ENCODE measurements around the gene HRH1.
"Not testable (repeated sequence)": the region's sequence is repeated elsewhere in the genome, so short reads cannot be mapped to it uniquely, and the experiment has no call there.

The HRH1 gene

DNA sequence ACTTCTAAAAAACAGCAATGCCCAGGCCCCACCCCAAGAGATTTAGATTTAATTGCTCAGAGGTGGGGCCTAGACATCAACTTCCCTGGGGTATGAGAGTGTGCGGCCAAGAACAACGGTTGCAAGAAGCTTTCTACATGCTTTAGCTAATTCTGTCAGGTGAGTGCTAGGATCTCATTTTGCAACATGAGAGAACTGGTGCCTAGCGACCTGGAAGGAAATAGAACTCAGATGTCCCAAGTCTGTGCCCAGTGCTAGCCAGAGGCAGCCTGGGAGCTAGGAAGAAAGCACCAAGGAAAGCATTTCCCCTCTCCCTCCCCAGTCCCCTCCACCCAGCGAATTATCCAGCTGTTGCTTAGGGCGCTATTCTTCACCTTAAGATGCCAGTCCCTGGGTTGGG lies 22.9 kb upstream of the HRH1 start:
- no peaks in the 10 kb centered on the region for H3K4me1 ChIP-seq (ENCODE audit: control insufficient read depth, insufficient read depth, low read length)
- H3K9ac ChIP-seq (ENCODE audit: low read depth, low read length), result no peak overlapping the region
- H3K4me3 ChIP-seq (ENCODE audit: low read depth, low read length), result no peak overlapping the region
- H3K9me3 ChIP-seq (ENCODE audit: control insufficient read depth, insufficient read depth, low read length), result no peaks in the 10 kb centered on the region
- no peaks in the 10 kb centered on the region for H3K27me3 ChIP-seq (ENCODE audit: control insufficient read depth, insufficient read depth, low read length)
- no peaks in the 10 kb centered on the region for H3K36me3 ChIP-seq (ENCODE audit: control insufficient read depth, insufficient read depth, low read length)

DNA sequence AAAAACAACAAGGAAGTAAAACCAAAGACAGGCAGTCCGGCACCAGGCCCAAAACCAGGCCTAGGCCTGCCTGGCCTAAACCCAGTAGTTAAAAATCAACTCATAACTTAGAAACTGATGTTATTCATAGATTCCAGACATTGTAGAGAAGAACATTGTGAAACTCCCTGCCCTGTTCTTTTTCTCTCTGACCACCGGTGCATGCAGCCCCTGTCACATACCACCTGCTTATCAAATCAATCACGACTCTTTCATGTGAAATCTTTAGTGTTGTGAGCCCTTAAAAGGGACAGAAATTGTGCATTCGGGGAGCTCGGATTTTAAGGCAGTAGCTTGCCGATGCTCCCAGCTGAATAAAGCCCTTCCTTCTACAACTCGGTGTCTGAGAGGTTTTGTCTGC lies 22.4 kb upstream of the HRH1 start:
- H3K36me3 ChIP-seq (ENCODE audit: control insufficient read depth, insufficient read depth, low read length); H3K4me1 ChIP-seq (ENCODE audit: control insufficient read depth, insufficient read depth, low read length); H3K9ac ChIP-seq (ENCODE audit: low read depth, low read length); H3K4me3 ChIP-seq (ENCODE audit: low read depth, low read length); H3K27me3 ChIP-seq (ENCODE audit: control insufficient read depth, insufficient read depth, low read length); H3K9me3 ChIP-seq (ENCODE audit: control insufficient read depth, insufficient read depth, low read length): not testable (repeated sequence)

DNA sequence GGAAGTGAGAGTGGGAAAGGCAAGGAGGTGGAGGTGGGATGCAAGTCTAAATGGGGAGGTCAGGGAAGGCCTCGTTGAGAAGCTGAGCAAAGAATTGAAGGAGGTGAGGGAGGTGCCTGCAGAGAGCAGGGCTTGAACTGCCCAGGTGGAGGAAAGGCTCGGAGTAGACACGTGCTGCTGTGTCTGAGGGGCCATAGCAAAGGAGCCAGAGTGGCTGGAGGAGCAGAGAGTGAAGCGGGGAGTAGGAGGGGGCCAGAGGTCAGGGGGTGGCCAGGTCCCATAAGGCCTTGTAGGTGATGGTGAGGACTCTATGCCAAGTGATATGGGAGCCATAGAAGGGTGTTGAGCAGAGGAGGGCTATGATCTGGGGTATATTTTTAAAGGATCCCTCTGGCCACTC lies 21.4 kb upstream of the HRH1 start:
- no peak overlapping the region for H3K9ac ChIP-seq (ENCODE audit: low read depth, low read length)
- H3K4me1 ChIP-seq (ENCODE audit: control insufficient read depth, insufficient read depth, low read length), result no peaks in the 10 kb centered on the region
- no peaks in the 10 kb centered on the region for H3K36me3 ChIP-seq (ENCODE audit: control insufficient read depth, insufficient read depth, low read length)
- no peaks in the 10 kb centered on the region for H3K27me3 ChIP-seq (ENCODE audit: control insufficient read depth, insufficient read depth, low read length)
- no peak overlapping the region for H3K4me3 ChIP-seq (ENCODE audit: low read depth, low read length)
- no peaks in the 10 kb centered on the region for H3K9me3 ChIP-seq (ENCODE audit: control insufficient read depth, insufficient read depth, low read length)

DNA sequence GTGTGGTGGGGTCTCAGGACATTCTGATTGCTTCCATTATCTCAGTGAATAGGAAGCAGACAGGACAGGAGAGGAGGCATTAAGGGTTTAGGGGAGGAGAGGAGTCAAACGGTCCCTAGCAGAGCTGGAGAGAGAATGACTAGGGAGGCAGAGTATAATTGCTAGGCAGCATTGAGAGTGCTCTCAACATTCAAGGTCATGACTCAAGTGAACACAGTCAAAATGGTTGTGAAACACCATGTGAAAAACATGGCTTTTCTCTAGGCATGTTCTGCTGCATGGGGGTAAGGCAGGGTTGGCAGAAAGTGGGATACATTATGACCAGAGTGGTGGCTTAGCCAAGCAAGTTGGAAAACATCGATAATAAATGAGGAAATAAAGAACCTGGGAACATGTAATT lies 19.5 kb upstream of the HRH1 start:
- Histone ChIP-seq H3K9ac (ENCODE audit: low read depth, low read length) (no peak overlapping the region), H3K36me3 (ENCODE audit: control insufficient read depth, insufficient read depth, low read length) (no peaks in the 10 kb centered on the region), H3K9me3 (ENCODE audit: control insufficient read depth, insufficient read depth, low read length) (no peaks in the 10 kb centered on the region), H3K4me3 (ENCODE audit: low read depth, low read length) (no peak overlapping the region), H3K4me1 (ENCODE audit: control insufficient read depth, insufficient read depth, low read length) (no peaks in the 10 kb centered on the region), H3K27me3 (ENCODE audit: control insufficient read depth, insufficient read depth, low read length) (no peaks in the 10 kb centered on the region)

DNA sequence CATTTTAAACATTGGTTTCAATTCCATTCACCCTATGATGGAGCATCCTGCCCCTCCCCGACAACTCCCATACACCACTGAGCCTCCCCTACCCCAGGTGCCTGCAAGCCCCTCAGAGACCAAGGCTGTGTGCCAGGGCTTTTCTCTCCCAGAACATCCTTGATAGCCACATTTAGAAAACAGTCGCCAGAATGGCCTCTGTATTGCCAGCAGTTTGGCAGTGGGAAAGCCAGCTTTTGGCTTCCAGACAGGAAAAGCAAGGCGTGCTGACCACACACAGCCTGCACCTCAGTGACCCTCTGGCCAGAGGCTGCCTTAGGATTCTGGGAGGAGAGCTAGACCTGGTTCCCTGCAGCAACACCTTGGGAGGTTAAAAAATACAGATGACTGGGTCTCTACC lies 18.2 kb upstream of the HRH1 start:
- Histone ChIP-seq H3K4me3 (ENCODE audit: low read depth, low read length) (no peak overlapping the region), H3K4me1 (ENCODE audit: control insufficient read depth, insufficient read depth, low read length) (no peaks in the 10 kb centered on the region), H3K27me3 (ENCODE audit: control insufficient read depth, insufficient read depth, low read length) (no peaks in the 10 kb centered on the region), H3K36me3 (ENCODE audit: control insufficient read depth, insufficient read depth, low read length) (no peaks in the 10 kb centered on the region), H3K9me3 (ENCODE audit: control insufficient read depth, insufficient read depth, low read length) (no peaks in the 10 kb centered on the region), H3K9ac (ENCODE audit: low read depth, low read length) (no peak overlapping the region)

DNA sequence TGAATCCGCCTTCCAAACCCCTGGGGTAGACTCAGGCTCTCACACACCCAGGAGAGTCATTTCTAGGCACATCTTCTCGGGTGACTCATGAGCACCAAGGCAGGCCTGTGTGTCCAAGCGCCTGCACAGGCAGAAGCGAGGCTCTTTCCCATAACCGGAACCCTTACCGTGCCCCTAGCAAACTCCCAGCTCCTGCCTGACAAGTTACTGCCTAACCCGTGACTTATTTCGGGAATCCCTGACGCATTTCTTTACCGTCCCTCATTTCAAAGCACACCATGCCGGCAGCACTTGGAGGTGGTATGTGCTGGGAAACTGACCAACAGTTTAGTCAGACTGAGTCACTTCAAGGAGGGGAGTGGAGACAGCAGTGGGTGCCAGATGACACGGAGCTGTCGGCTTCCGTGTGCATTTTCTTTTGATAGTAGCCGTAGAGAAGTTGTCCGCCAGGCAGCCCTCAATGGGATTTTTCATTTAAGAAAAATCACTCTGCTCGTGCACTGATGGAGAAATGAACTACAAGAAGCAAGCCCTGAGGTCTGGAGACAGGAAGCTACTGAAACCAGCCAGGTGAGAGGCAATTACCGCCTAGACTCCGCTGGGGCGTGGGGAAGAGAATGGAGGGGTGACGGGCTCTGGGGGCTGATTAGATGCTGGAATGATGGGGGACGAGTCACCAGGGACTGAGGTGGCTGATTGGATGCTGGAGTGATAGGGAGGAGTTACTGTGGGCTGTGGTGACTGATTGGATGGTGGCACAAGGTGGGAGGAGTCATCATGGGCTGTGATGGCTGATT lies 17.3 kb upstream of the HRH1 start:
- peak overlapping the region; percentile 51 for H3K4me3 ChIP-seq (ENCODE audit: low read depth, low read length)
- no peaks in the 10 kb centered on the region for H3K4me1 ChIP-seq (ENCODE audit: control insufficient read depth, insufficient read depth, low read length)
- no peaks in the 10 kb centered on the region for H3K36me3 ChIP-seq (ENCODE audit: control insufficient read depth, insufficient read depth, low read length)
- no peak overlapping the region for H3K9ac ChIP-seq (ENCODE audit: low read depth, low read length)
- no peaks in the 10 kb centered on the region for H3K9me3 ChIP-seq (ENCODE audit: control insufficient read depth, insufficient read depth, low read length)
- no peaks in the 10 kb centered on the region for H3K27me3 ChIP-seq (ENCODE audit: control insufficient read depth, insufficient read depth, low read length)

DNA sequence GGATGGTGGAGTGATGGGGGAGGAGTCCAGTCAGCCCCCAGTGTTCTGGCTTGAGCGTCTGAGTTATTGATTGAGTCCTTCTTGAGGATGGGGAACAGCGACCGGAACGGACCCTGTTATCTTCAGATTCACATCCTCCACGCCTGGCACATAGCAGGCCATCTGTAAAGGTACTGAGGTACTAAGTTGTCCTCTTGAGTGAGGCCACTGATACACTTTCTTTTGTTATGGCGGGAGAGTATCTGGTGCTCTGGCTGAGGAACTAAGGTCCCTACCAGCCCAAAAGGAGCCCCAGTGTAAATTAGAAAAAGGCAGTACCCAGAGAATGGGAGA lies 16.7 kb upstream of the HRH1 start:
- Histone ChIP-seq H3K9ac (ENCODE audit: low read depth, low read length) (no peak overlapping the region), H3K4me3 (ENCODE audit: low read depth, low read length) (no peak overlapping the region), H3K36me3 (ENCODE audit: control insufficient read depth, insufficient read depth, low read length) (no peaks in the 10 kb centered on the region), H3K9me3 (ENCODE audit: control insufficient read depth, insufficient read depth, low read length) (no peaks in the 10 kb centered on the region), H3K27me3 (ENCODE audit: control insufficient read depth, insufficient read depth, low read length) (no peaks in the 10 kb centered on the region), H3K4me1 (ENCODE audit: control insufficient read depth, insufficient read depth, low read length) (no peaks in the 10 kb centered on the region)

DNA sequence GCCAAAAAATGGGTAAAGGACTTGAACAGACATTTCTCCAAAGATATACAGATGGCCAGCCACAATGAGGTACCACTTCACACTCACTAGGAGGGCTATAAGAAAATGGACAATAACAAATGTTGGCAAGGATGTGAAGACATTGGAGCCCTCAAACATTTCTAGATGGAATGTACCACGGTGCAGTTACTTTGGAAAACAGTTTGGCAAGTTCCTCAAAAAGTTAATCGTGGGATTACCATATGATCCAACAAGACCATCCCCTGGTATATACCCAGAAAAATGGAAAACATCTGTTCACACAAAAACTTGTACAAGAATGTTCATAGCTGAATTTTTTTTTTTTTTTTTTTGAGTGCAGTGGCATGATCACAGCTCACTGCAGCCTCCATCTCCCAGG lies 15.9 kb upstream of the HRH1 start:
- H3K9me3 ChIP-seq (ENCODE audit: control insufficient read depth, insufficient read depth, low read length), result no peaks in the 10 kb centered on the region
- no peaks in the 10 kb centered on the region for H3K4me1 ChIP-seq (ENCODE audit: control insufficient read depth, insufficient read depth, low read length)
- no peak overlapping the region for H3K9ac ChIP-seq (ENCODE audit: low read depth, low read length)
- no peaks in the 10 kb centered on the region for H3K36me3 ChIP-seq (ENCODE audit: control insufficient read depth, insufficient read depth, low read length)
- no peaks in the 10 kb centered on the region for H3K27me3 ChIP-seq (ENCODE audit: control insufficient read depth, insufficient read depth, low read length)
- H3K4me3 ChIP-seq (ENCODE audit: low read depth, low read length), result no peak overlapping the region

DNA sequence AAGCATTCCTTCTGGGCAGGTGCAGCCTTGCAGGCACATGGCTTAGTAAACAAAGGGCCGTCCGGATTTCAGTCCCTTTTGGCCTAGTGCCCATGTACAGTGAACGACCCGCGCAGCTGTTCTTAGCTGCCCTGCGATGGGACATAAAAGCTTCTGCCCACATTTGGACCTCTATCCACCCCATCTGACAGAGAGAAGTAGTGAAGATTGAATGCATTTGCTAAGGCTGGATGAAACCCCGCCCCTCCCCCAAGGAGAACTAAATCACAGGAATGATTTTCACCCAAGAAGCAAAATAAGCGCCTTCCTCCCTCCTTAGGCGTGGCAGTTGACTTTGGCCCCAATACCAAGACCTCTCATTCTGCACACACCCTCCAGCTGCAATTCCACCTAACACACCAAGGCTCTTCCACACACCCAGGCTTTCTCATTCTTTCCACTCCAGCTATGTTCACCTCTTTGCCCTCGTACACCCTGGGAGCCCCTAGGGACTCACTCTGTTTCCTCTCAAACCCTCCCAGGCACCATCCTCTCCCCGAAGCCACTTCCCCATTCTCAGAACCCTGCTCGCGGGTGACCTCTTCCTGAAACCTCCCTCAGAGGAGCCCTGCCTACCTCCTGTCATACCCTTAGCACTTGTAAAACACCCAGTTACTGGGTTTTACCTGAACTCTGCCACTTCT lies 14.1 kb upstream of the HRH1 start:
- Histone ChIP-seq H3K27me3 (ENCODE audit: control insufficient read depth, insufficient read depth, low read length) (peaks cover 2% of the 10 kb centered on the region), H3K9ac (ENCODE audit: low read depth, low read length) (no peak overlapping the region), H3K9me3 (ENCODE audit: control insufficient read depth, insufficient read depth, low read length) (no peaks in the 10 kb centered on the region), H3K4me1 (ENCODE audit: control insufficient read depth, insufficient read depth, low read length) (no peaks in the 10 kb centered on the region), H3K36me3 (ENCODE audit: control insufficient read depth, insufficient read depth, low read length) (no peaks in the 10 kb centered on the region), H3K4me3 (ENCODE audit: low read depth, low read length) (no peak overlapping the region)

DNA sequence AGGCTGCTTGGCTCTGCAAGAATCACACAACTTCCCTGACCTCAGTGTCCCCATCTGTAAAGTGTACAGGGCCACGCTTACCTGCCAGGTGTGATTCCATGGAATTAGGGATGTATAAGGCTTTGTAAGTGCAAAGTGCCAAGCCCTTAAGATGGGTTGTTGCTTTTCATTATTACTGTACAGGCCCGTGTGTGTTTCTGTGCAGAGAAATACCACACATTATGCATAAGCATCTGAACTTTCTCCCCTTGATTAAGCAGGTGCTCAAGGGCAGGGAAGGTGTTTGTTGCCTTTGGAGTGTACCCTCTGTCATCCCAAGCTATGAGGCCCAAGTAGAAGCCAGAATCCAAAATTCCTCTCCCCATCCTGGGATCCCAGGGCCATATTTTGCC lies 13.6 kb upstream of the HRH1 start:
- no peaks in the 10 kb centered on the region for H3K4me1 ChIP-seq (ENCODE audit: control insufficient read depth, insufficient read depth, low read length)
- no peaks in the 10 kb centered on the region for H3K36me3 ChIP-seq (ENCODE audit: control insufficient read depth, insufficient read depth, low read length)
- no peak overlapping the region for H3K4me3 ChIP-seq (ENCODE audit: low read depth, low read length)
- no peak overlapping the region for H3K9ac ChIP-seq (ENCODE audit: low read depth, low read length)
- peaks cover 2% of the 10 kb centered on the region for H3K27me3 ChIP-seq (ENCODE audit: control insufficient read depth, insufficient read depth, low read length)
- H3K9me3 ChIP-seq (ENCODE audit: control insufficient read depth, insufficient read depth, low read length), result no peaks in the 10 kb centered on the region

DNA sequence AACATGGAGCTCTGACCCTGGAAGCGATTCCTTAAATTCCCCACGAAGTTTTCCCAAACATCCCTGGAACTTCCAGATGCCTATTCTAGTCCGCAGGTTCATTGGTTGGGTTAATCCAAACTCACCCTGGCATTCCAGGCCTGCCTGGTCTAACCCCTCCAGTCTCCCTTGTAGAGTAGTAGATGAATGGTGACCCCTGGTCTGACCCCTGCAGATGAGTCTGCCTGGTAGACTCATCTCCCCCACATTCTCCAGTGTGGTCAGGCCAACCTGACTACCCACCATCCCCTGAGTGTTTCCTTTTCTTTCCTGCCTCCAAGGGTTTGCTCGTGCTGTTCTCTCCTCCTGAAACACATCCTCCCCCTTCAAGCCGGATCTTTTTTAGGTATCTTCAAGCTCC lies 10.8 kb upstream of the HRH1 start:
- Histone ChIP-seq H3K36me3 (ENCODE audit: control insufficient read depth, insufficient read depth, low read length) (no peaks in the 10 kb centered on the region), H3K4me3 (ENCODE audit: low read depth, low read length) (no peak overlapping the region), H3K27me3 (ENCODE audit: control insufficient read depth, insufficient read depth, low read length) (peaks cover 2% of the 10 kb centered on the region), H3K4me1 (ENCODE audit: control insufficient read depth, insufficient read depth, low read length) (no peaks in the 10 kb centered on the region), H3K9me3 (ENCODE audit: control insufficient read depth, insufficient read depth, low read length) (no peaks in the 10 kb centered on the region), H3K9ac (ENCODE audit: low read depth, low read length) (no peak overlapping the region)

DNA sequence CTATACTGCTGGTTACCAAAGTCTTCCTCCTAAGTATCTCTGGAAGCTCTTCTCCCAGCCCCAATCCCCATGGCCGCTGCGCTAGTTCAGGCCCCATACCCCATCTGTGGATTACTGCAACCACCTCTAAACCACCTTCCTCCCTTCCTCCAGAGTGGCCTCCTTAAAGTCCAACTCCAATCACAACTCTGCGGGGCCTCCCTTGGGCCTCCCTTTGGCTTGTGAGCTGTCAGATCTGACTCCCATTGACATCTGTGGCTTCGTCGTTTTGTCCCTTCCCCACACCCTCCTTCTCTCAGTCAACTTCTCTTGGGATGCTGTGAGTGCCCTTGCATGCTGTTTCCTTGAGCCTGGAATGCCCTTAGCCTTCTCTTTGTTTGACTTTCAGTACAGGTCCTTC lies 9.3 kb upstream of the HRH1 start:
- Histone ChIP-seq H3K9ac (ENCODE audit: low read depth, low read length) (no peak overlapping the region), H3K4me1 (ENCODE audit: control insufficient read depth, insufficient read depth, low read length) (no peaks in the 10 kb centered on the region), H3K36me3 (ENCODE audit: control insufficient read depth, insufficient read depth, low read length) (no peaks in the 10 kb centered on the region), H3K27me3 (ENCODE audit: control insufficient read depth, insufficient read depth, low read length) (peaks cover 2% of the 10 kb centered on the region), H3K4me3 (ENCODE audit: low read depth, low read length) (no peak overlapping the region), H3K9me3 (ENCODE audit: control insufficient read depth, insufficient read depth, low read length) (no peaks in the 10 kb centered on the region)

Data from iPS-15b (cell line).